Astrocyte (in vitro differentiated cells and primary cell): Measurements from ENCODE around the gene SBNO2.

Source experiments
- EZH2 ChIP-seq: IDR thresholded peaks from 2 replicates; pipeline ENCODE4 v1.6.1; 2012; ENCODE audit warnings: mild to moderate bottlenecking, low read length, inconsistent platforms; ENCODE audit not compliant: insufficient read depth
- TF ChIP-seq, protein P1 (sequence below): IDR thresholded peaks from 2 replicates; pipeline ENCODE4 v1.5.1; 2011; ENCODE audit warnings: low read depth, mild to moderate bottlenecking, inconsistent platforms, low read length, moderate library complexity; ENCODE audit not compliant: insufficient read depth

DNA sequence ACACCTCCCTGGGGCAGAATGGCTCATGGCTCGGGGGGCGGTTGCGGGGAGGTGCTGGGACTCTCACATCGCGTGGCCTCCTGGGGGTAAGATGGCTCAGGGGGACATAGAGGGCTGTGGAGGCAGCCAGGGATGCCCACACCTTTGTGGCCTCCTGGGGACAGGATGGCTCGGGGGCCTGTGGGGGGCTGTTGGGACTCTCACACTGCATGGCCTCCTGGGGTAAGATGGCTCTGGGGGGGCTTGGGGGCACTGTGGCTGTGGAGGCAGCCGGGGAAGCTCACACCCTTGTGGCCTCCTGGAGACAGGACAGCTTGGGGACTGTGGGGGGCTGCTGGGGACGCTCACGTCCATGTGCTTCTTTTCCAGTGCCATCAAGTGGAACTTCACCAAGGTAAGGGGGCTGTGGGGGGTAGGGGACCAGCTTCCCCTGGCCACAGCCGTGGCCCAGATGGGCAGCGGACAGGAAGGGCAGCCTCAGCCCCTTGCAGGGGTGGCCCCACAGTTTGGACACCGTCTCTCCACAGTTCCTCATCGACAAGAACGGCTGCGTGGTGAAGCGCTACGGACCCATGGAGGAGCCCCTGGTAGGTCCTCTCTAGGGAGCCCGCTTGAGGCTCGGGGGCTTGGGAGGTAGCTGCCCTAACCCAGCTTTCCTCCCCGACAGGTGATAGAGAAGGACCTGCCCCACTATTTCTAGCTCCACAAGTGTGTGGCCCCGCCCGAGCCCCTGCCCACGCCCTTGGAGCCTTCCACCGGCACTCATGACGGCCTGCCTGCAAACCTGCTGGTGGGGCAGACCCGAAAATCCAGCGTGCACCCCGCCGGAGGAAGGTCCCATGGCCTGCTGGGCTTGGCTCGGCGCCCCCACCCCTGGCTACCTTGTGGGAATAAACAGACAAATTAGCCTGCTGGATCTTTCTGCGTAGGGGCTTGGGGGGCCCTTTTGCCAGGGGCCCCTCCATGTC, 67.9 kb downstream of the SBNO2 start:
- TF ChIP-seq, protein P1, sequence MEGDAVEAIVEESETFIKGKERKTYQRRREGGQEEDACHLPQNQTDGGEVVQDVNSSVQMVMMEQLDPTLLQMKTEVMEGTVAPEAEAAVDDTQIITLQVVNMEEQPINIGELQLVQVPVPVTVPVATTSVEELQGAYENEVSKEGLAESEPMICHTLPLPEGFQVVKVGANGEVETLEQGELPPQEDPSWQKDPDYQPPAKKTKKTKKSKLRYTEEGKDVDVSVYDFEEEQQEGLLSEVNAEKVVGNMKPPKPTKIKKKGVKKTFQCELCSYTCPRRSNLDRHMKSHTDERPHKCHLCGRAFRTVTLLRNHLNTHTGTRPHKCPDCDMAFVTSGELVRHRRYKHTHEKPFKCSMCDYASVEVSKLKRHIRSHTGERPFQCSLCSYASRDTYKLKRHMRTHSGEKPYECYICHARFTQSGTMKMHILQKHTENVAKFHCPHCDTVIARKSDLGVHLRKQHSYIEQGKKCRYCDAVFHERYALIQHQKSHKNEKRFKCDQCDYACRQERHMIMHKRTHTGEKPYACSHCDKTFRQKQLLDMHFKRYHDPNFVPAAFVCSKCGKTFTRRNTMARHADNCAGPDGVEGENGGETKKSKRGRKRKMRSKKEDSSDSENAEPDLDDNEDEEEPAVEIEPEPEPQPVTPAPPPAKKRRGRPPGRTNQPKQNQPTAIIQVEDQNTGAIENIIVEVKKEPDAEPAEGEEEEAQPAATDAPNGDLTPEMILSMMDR: no peak
- TF ChIP-seq EZH2: no peak
